Nephron progenitor cell (in vitro differentiated cells): Measurements from ENCODE around the gene TMPRSS4.

Source experiments
- DNase-seq: peaks from one replicate; pipeline ENCODE4 v3.0.0; 2021
- H3K27ac Mint-ChIP-seq: 2 replicates; pipeline ENCODE4 v1.8.0; 2021; ENCODE audit warnings: mild to moderate bottlenecking, moderate library complexity, mixed read lengths
- H3K27me3 Mint-ChIP-seq: 2 replicates; pipeline ENCODE4 v1.8.0; 2021; ENCODE audit warnings: mild to moderate bottlenecking, low read depth, mixed read lengths; ENCODE audit not compliant: poor library complexity
- H3K36me3 Mint-ChIP-seq: 2 replicates; pipeline ENCODE4 v1.8.0; 2021; ENCODE audit warnings: low read depth, mixed read lengths
- H3K4me1 Mint-ChIP-seq: 2 replicates; pipeline ENCODE4 v1.8.0; 2021; ENCODE audit warnings: mixed read lengths
- H3K4me3 Mint-ChIP-seq: 2 replicates; pipeline ENCODE4 v1.8.0; 2021; ENCODE audit warnings: mild to moderate bottlenecking, moderate library complexity, mixed read lengths
- H3K9me3 Mint-ChIP-seq: 2 replicates; pipeline ENCODE4 v1.8.0; 2021; ENCODE audit warnings: mild to moderate bottlenecking, moderate library complexity, mixed read lengths
- CTCF ChIP-seq: fragments of 200-600 bp; sonication (generic); IDR thresholded peaks from 2 replicates; pipeline ENCODE4 v1.5.0; 2021; ENCODE audit warnings: antibody characterized with exemption

The TMPRSS4 gene

GRCh38 chr11:118111019-118111743 is 34.3 kb downstream of the TMPRSS4 start:
- Mint-ChIP-seq H3K27ac (peak overlapping the region; percentile 44), H3K4me3 (no peak overlapping the region), H3K9me3 (peaks cover 4% of the 10 kb centered on the region), H3K27me3 (peaks cover 18% of the 10 kb centered on the region), H3K4me1 (peaks cover 14% of the 10 kb centered on the region), H3K36me3 (no peaks in the 10 kb centered on the region)
- no peak for DNase-seq
- no peak for TF ChIP-seq CTCF

- Mint-ChIP-seq H3K4me3 (no peak overlapping the region), H3K27me3 (peaks cover 21% of the 10 kb centered on the region), H3K27ac (no peak overlapping the region), H3K9me3 (peaks cover 4% of the 10 kb centered on the region), H3K36me3 (no peaks in the 10 kb centered on the region), H3K4me1 (peaks cover 14% of the 10 kb centered on the region)
- no peak for TF ChIP-seq CTCF
- no peak for DNase-seq
Measured at GRCh38 chr11:118111744-118112035, 34.8 kb downstream of the TMPRSS4 start.

- Mint-ChIP-seq H3K9me3 (peaks cover 4% of the 10 kb centered on the region), H3K4me3 (no peak overlapping the region)
Measured at GRCh38 chr11:118112711-118113430, 36.0 kb downstream of the TMPRSS4 start.

GRCh38 chr11:118114266-118114665 is 37.4 kb downstream of the TMPRSS4 start:
- H3K4me3 Mint-ChIP-seq = no peak overlapping the region
- no peak for TF ChIP-seq CTCF
- no peak for DNase-seq
- H3K4me1 Mint-ChIP-seq = peaks cover 28% of the 10 kb centered on the region
- H3K27ac Mint-ChIP-seq = no peak overlapping the region
- no peaks in the 10 kb centered on the region for H3K36me3 Mint-ChIP-seq
- H3K27me3 Mint-ChIP-seq = peaks cover 36% of the 10 kb centered on the region
- H3K9me3 Mint-ChIP-seq = peaks cover 7% of the 10 kb centered on the region

More at GRCh38 chr11:118112711-118113430, 36.0 kb downstream of the TMPRSS4 start:
- H3K4me1 Mint-ChIP-seq = peaks cover 21% of the 10 kb centered on the region
- no peaks in the 10 kb centered on the region for H3K36me3 Mint-ChIP-seq
- TF ChIP-seq CTCF = no peak
- DNase-seq = no peak
- H3K27me3 Mint-ChIP-seq = peaks cover 25% of the 10 kb centered on the region
- no peak overlapping the region for H3K27ac Mint-ChIP-seq

- Mint-ChIP-seq H3K27me3 (peaks cover 30% of the 10 kb centered on the region), H3K4me1 (peaks cover 28% of the 10 kb centered on the region), H3K36me3 (no peaks in the 10 kb centered on the region), H3K4me3 (no peak overlapping the region), H3K27ac (no peak overlapping the region), H3K9me3 (peaks cover 7% of the 10 kb centered on the region)
- no peak for DNase-seq
- no peak for TF ChIP-seq CTCF
Measured at GRCh38 chr11:118115048-118115447, 38.2 kb downstream of the TMPRSS4 start.
